GM19035 (cell line): ENCODE data around the gene SDHB.

Source experiments
- ATAC-seq: cut with Tn5 transposase; IDR thresholded peaks from one replicate; pipeline ENCODE4 v1.9.1; 2021; ENCODE audit not compliant: unreplicated experiment

The SDHB gene

GRCh38 chr1:17046334-17046657 is 7.5 kb downstream of the SDHB start:
- no peak for ATAC-seq

- no peak for ATAC-seq
Measured at GRCh38 chr1:17045634-17046333, 8.0 kb downstream of the SDHB start.

- no peak for ATAC-seq
Measured at GRCh38 chr1:17045150-17045549, 8.7 kb downstream of the SDHB start.

GRCh38 chr1:17043676-17044075 is 10.2 kb downstream of the SDHB start:
- no peak for ATAC-seq

GRCh38 chr1:17040135-17040534 is 13.7 kb downstream of the SDHB start:
- ATAC-seq: no peak

GRCh38 chr1:17039522-17039921 is 14.3 kb downstream of the SDHB start:
- no peak for ATAC-seq

- no peak for ATAC-seq
Measured at GRCh38 chr1:17033481-17033880, 20.4 kb downstream of the SDHB start.

- ATAC-seq: no peak
Measured at GRCh38 chr1:17032741-17033140, 21.1 kb downstream of the SDHB start.

- ATAC-seq: no peak
Measured at GRCh38 chr1:17031436-17031835, 22.4 kb downstream of the SDHB start.

- ATAC-seq: no peak
Measured at GRCh38 chr1:17030206-17030605, 23.6 kb downstream of the SDHB start.

GRCh38 chr1:17028662-17029188 is 25.1 kb downstream of the SDHB start:
- ATAC-seq: no peak

- ATAC-seq: no peak
Measured at GRCh38 chr1:17027900-17028299, 25.9 kb downstream of the SDHB start.

GRCh38 chr1:17027403-17027802 is 26.4 kb downstream of the SDHB start:
- no peak for ATAC-seq

GRCh38 chr1:17024721-17025120 is 29.1 kb downstream of the SDHB start:
- ATAC-seq: no peak

- no peak for ATAC-seq
Measured at GRCh38 chr1:17023573-17023972, 30.3 kb downstream of the SDHB start.

- no peak for ATAC-seq
Measured at GRCh38 chr1:17023102-17023501, 30.7 kb downstream of the SDHB start.

- no peak for ATAC-seq
Measured at GRCh38 chr1:17021896-17022295, 31.9 kb downstream of the SDHB start.

GRCh38 chr1:17020502-17020901 is 33.3 kb downstream of the SDHB start:
- no peak for ATAC-seq

- no peak for ATAC-seq
Measured at GRCh38 chr1:17018849-17019248, 35.0 kb downstream of the SDHB start.

- no peak for ATAC-seq
Measured at GRCh38 chr1:17017435-17017834, 36.4 kb downstream of the SDHB start.

GRCh38 chr1:17016317-17016661 is 37.5 kb downstream of the SDHB start:
- ATAC-seq: no peak

- no peak for ATAC-seq
Measured at GRCh38 chr1:17014671-17015567, 38.9 kb downstream of the SDHB start.
